GM19238 (cell line): Measurements from ENCODE around the gene KREMEN1.
"Not testable (repeated sequence)": the region's sequence is repeated elsewhere in the genome, so short reads cannot be mapped to it uniquely, and the experiment has no call there.

Source experiments
- DNase-seq: peaks from one replicate; pipeline ENCODE4 v3.0.0; 2011; ENCODE audit warnings: low spot score; ENCODE audit not compliant: insufficient read length

KREMEN1 gene

GRCh38 chr22:29078036-29078868 is 5.4 kb downstream of the KREMEN1 start:
- DNase-seq, result no peak

- DNase-seq, result no peak
Measured at GRCh38 chr22:29078869-29079207, 6.0 kb downstream of the KREMEN1 start.

- DNase-seq, result no peak
Measured at GRCh38 chr22:29079218-29079901, 6.5 kb downstream of the KREMEN1 start.

GRCh38 chr22:29080106-29080975 is 7.5 kb downstream of the KREMEN1 start:
- DNase-seq, result no peak

- DNase-seq, result no peak
Measured at GRCh38 chr22:29081517-29082236, 8.8 kb downstream of the KREMEN1 start.

- DNase-seq, result no peak
Measured at GRCh38 chr22:29082826-29083545, 10.2 kb downstream of the KREMEN1 start.

GRCh38 chr22:29083576-29083932 is 10.7 kb downstream of the KREMEN1 start:
- DNase-seq, result not testable (repeated sequence)

- DNase-seq, result no peak
Measured at GRCh38 chr22:29083933-29084591, 11.2 kb downstream of the KREMEN1 start.

- no peak for DNase-seq
Measured at GRCh38 chr22:29087012-29087411, 14.2 kb downstream of the KREMEN1 start.

GRCh38 chr22:29088809-29089208 is 16.0 kb downstream of the KREMEN1 start:
- DNase-seq, result no peak

- no peak for DNase-seq
Measured at GRCh38 chr22:29089507-29089906, 16.7 kb downstream of the KREMEN1 start.

- DNase-seq, result no peak
Measured at GRCh38 chr22:29090039-29090438, 17.2 kb downstream of the KREMEN1 start.

- DNase-seq, result no peak
Measured at GRCh38 chr22:29092243-29092642, 19.4 kb downstream of the KREMEN1 start.

- no peak for DNase-seq
Measured at GRCh38 chr22:29093030-29093429, 20.2 kb downstream of the KREMEN1 start.

- DNase-seq, result no peak
Measured at GRCh38 chr22:29093501-29094300, 20.9 kb downstream of the KREMEN1 start.

- DNase-seq, result no peak
Measured at GRCh38 chr22:29095459-29095858, 22.6 kb downstream of the KREMEN1 start.

- DNase-seq, result no peak
Measured at GRCh38 chr22:29096736-29097669, 24.2 kb downstream of the KREMEN1 start.

- DNase-seq, result no peak
Measured at GRCh38 chr22:29098296-29098695, 25.5 kb downstream of the KREMEN1 start.
